ENCODE results near the gene RRAGC. TPM values are rescaled to one million over a fixed set of nuclear protein-coding genes. Genes with fewer than 3 reads are reported as not detected.
A peak's percentile ranks its signal among the peaks of the same experiment; 100 is the strongest.

RRAGC gene
- total and polyA plus RNA-seq, 2 donors from 2014 or later = 22.9 to 27.3 TPM

DNA sequence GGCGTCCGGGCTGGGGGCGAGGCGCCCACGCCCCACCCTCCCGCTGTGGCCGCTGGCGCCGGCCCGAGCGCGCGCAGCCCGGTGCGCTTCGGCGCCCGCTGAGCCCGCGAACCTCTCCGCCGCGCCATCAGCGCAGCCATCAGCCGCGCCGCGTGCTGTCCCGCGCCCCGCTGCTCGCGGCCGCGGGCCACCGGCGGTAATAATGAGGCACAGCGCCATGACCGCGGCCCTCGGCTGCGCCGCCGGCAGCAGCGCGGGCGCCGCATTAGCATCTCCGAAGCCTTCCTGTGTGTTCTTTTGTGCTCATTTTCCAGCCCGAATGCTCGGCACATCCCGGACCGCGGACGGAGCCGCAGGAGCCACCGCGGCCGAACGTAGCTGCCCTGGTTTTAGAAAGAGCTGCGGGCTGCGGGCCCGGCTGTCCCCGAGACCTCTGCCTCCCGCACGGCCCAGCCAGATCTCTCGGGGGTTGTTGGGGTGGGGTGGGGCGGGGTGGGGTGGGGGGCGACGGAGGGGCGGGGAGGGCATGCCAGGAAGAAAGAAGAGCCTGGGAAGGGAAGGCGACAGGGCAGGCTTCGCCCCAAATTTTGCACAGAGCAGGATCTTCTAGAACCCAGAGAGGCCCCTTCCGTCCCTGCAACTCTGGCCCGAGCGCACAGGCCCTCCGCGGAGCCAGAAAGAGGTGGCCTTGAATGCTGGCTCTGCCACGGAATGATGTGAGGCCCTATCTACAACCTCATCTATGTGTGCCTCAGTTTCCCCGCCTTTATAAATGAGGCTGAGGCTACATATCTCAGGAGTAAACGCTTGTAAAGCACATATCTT, 55.3 kb downstream of the RRAGC start:
- peak in 1 of 5 donors; percentile 66 for DNase-seq
- no peak for FAIRE-seq
- H3K4me3 ChIP-seq (ENCODE audit: low read length in 3 of 3) = peak overlapping the region in 2 of 3 donors; percentile 36 to 42
- no peak overlapping the region for H3K9ac ChIP-seq (ENCODE audit: low read length in 3 of 3)
- intact Hi-C loops (cut with DNase I) = no loop called here
- H3K4me1 ChIP-seq (ENCODE audit: control insufficient read depth in 2 of 3, insufficient read depth in 2 of 3, low read depth in 1 of 3, low read length in 3 of 3) = peaks cover 0 to 5% (median 0%) of the 10 kb centered on the region in 3 donors
- no peaks in the 10 kb centered on the region for H3K36me3 ChIP-seq (ENCODE audit: control insufficient read depth in 2 of 3, insufficient read depth in 3 of 3, low read length in 3 of 3)
- H3K27ac ChIP-seq (ENCODE audit: low read depth in 2 of 2, low read length in 2 of 2) = no peak overlapping the region
- H3K9me3 ChIP-seq (ENCODE audit: control insufficient read depth in 2 of 3, insufficient read depth in 1 of 3, low read length in 3 of 3) = peaks cover 0 to 5% (median 0%) of the 10 kb centered on the region in 3 donors
- TF ChIP-seq, protein P1, sequence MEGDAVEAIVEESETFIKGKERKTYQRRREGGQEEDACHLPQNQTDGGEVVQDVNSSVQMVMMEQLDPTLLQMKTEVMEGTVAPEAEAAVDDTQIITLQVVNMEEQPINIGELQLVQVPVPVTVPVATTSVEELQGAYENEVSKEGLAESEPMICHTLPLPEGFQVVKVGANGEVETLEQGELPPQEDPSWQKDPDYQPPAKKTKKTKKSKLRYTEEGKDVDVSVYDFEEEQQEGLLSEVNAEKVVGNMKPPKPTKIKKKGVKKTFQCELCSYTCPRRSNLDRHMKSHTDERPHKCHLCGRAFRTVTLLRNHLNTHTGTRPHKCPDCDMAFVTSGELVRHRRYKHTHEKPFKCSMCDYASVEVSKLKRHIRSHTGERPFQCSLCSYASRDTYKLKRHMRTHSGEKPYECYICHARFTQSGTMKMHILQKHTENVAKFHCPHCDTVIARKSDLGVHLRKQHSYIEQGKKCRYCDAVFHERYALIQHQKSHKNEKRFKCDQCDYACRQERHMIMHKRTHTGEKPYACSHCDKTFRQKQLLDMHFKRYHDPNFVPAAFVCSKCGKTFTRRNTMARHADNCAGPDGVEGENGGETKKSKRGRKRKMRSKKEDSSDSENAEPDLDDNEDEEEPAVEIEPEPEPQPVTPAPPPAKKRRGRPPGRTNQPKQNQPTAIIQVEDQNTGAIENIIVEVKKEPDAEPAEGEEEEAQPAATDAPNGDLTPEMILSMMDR (IDR thresholded peaks at IDR 0.05; ENCODE audit: borderline replicate concordance, extremely low read depth, insufficient read depth) = no peak
- peaks cover 7% of the 10 kb centered on the region for H3K27me3 ChIP-seq (ENCODE audit: control insufficient read depth, insufficient read depth, low read length)

DNA sequence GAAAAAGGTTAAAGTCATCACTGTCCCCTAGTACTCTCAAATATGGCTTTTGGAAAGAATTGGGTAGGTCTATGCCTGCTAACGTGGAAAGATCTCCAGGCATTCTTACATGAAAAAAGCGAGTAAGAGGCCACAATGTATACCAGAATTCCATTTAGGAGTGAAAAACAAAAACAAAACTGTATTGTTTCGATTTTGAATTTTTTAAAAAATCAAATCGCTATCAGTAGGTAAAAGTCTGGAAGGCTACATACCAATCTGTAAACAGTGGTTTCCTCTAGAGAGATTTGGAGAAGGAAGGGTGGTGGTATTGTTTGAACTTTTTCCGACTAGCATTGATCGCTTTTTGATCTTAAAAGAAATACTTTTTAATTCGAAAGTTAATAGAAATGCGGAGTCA, 55.9 kb downstream of the RRAGC start:
- no peak overlapping the region for H3K27ac ChIP-seq (ENCODE audit: low read depth in 2 of 2, low read length in 2 of 2)
- TF ChIP-seq, protein P1 (IDR thresholded peaks at IDR 0.05; ENCODE audit: borderline replicate concordance, extremely low read depth, insufficient read depth) = no peak
- H3K9ac ChIP-seq (ENCODE audit: low read length in 3 of 3) = no peak overlapping the region
- FAIRE-seq = no peak
- H3K4me3 ChIP-seq (ENCODE audit: low read length in 3 of 3) = peak overlapping the region; percentile 29 to 42 (median 36)
- no peak for DNase-seq
- H3K27me3 ChIP-seq (ENCODE audit: control insufficient read depth, insufficient read depth, low read length) = peaks cover 7% of the 10 kb centered on the region
- intact Hi-C loops (cut with DNase I) = no loop called here
- H3K36me3 ChIP-seq (ENCODE audit: control insufficient read depth in 2 of 3, insufficient read depth in 3 of 3, low read length in 3 of 3) = no peaks in the 10 kb centered on the region
- H3K4me1 ChIP-seq (ENCODE audit: control insufficient read depth in 2 of 3, insufficient read depth in 2 of 3, low read depth in 1 of 3, low read length in 3 of 3) = peaks cover 0 to 5% (median 0%) of the 10 kb centered on the region in 3 donors
- H3K9me3 ChIP-seq (ENCODE audit: control insufficient read depth in 2 of 3, insufficient read depth in 1 of 3, low read length in 3 of 3) = peaks cover 0 to 8% (median 0%) of the 10 kb centered on the region in 3 donors

DNA sequence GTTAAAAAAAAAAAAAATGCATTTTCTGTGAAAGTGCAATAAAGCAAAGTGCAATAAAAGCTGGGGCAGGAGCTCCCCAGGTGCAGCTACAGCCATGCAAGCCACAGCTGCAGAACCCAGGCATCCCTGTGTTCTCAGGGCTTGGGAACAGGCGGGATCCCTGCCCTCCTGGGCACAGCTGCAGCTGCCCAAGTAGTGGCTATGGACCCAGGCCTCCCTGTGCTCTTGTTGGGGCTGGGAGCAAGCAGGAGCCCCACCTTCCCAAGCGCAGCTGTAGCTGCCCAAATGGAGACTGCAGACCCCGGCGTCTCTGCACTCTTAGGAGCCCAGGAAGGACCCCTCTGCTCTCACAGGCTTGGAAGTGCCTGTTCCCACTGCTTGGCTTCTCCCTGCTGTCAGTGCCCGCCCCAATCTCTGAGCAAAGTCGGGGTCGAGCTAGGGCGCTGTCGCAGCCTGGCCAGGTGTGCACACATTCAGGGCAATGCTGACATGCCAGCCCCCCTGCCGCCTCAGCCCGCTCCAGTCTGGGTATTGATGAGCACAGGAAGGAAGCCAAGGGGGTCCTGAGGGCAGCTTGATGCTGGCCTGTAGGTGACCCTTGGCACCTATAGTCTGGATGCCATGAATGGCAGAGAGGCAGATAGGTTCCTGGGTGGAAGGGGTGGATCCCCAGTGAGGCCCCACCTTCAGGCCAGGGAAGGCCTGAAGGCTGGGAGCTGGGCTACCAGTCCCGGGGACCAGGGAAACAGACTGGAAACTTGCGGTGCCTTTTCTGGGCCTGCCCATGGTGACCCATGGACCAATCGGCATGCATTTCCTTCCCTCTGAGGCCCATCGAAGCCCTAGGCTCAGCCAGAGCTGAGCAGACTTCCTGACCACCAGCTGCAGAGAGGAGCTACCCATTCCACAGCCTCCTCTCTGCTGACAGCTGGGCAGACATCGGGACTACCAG, 58.6 kb downstream of the RRAGC start:
- H3K9ac ChIP-seq (ENCODE audit: low read length in 3 of 3) = no peak overlapping the region
- peaks cover 0 to 5% (median 0%) of the 10 kb centered on the region in 3 donors for H3K4me1 ChIP-seq (ENCODE audit: control insufficient read depth in 2 of 3, insufficient read depth in 2 of 3, low read depth in 1 of 3, low read length in 3 of 3)
- TF ChIP-seq, protein P1 (IDR thresholded peaks at IDR 0.05; ENCODE audit: borderline replicate concordance, extremely low read depth, insufficient read depth) = no peak
- no peak overlapping the region for H3K4me3 ChIP-seq (ENCODE audit: low read length in 3 of 3)
- FAIRE-seq (no peak), DNase-seq (no peak)
- H3K27ac ChIP-seq (ENCODE audit: low read depth in 2 of 2, low read length in 2 of 2) = no peak overlapping the region
- no peaks in the 10 kb centered on the region for H3K36me3 ChIP-seq (ENCODE audit: control insufficient read depth in 2 of 3, insufficient read depth in 3 of 3, low read length in 3 of 3)
- intact Hi-C loops (cut with DNase I) = no loop called here
- peaks cover 5% of the 10 kb centered on the region for H3K27me3 ChIP-seq (ENCODE audit: control insufficient read depth, insufficient read depth, low read length)
- peaks cover 0 to 6% (median 0%) of the 10 kb centered on the region in 3 donors for H3K9me3 ChIP-seq (ENCODE audit: control insufficient read depth in 2 of 3, insufficient read depth in 1 of 3, low read length in 3 of 3)
